T-helper 17 cell (primary cell): ENCODE results near the gene PIK3CA. TPM values are rescaled to one million over a fixed set of nuclear protein-coding genes. Genes with fewer than 3 reads are reported as not detected.
"Not testable (repeated sequence)": the region's sequence is repeated elsewhere in the genome, so short reads cannot be mapped to it uniquely, and the experiment has no call there.

Source experiments
- ATAC-seq: fragments of 150-1000 bp; cut with Tn5 transposase; 2 replicates; pipeline ENCODE4 v1.10.0; 2021; ENCODE audit warnings: mild to moderate bottlenecking, moderate library complexity
- DNase-seq, 3 donors: peaks; one replicate each; pipeline versions ENCODE4 v3.0.0 to v3.0.0-alpha.2; 2020 to 2021
- H3K9me3 ChIP-seq: one replicate; pipeline ENCODE4 v1.7.0; 2013; ENCODE audit warnings: low read length, mild to moderate bottlenecking; ENCODE audit not compliant: control insufficient read depth, poor library complexity, severe bottlenecking
- H3K27ac Mint-ChIP-seq: one replicate; pipeline ENCODE4 v1.8.0; 2022; ENCODE audit warnings: mild to moderate bottlenecking, moderate library complexity, mixed read lengths
- H3K27me3 Mint-ChIP-seq: one replicate; pipeline ENCODE4 v1.8.0; 2022; ENCODE audit warnings: mixed read lengths
- H3K36me3 Mint-ChIP-seq: one replicate; pipeline ENCODE4 v1.8.0; 2022; ENCODE audit warnings: low read depth, mixed read lengths
- H3K4me1 Mint-ChIP-seq: one replicate; pipeline ENCODE4 v1.8.0; 2022; ENCODE audit warnings: mild to moderate bottlenecking, mixed read lengths
- H3K4me3 Mint-ChIP-seq: one replicate; pipeline ENCODE4 v1.8.0; 2022; ENCODE audit warnings: mild to moderate bottlenecking, moderate library complexity, mixed read lengths
- total RNA-seq, 4 donors: library from RNA in 2 of 4; stranded (reverse) in 2 of 4; gene quantifications; one replicate each; pipeline ENCODE4 v1.2.3 and lab custom pipeline; 2022 to 2026

PIK3CA gene
- total RNA-seq, 2 donors from 2014 or later, result 42.4 to 45.4 TPM

DNA sequence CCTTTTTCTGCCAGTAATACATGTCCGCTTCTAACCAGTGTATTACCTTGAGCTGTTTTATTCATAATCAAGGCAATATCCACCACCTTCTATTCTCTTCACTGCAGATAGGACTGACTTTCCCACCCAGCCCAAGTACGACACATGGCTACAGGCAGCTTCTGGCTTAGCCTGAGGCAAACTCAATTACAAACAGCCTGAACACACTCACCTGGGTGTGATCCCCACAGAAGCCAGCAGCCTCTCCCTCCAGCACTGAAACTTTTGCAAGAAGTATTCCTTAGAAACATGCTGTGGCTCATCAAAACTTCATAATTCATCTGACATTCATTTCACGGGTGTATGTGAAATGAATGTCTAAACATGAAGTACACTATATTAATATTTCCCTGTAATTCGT is 116.3 kb downstream of the PIK3CA start:
- no peaks in the 10 kb centered on the region for H3K36me3 Mint-ChIP-seq
- H3K9me3 ChIP-seq, result no peaks in the 10 kb centered on the region
- no peak for DNase-seq
- H3K27me3 Mint-ChIP-seq, result peaks cover 24% of the 10 kb centered on the region
- H3K4me3 Mint-ChIP-seq, result no peak overlapping the region
- H3K4me1 Mint-ChIP-seq, result peaks cover 6% of the 10 kb centered on the region
- ATAC-seq, result no peak
- H3K27ac Mint-ChIP-seq, result no peak overlapping the region

GRCh38 chr3:179265092-179265491 is 116.9 kb downstream of the PIK3CA start:
- Mint-ChIP-seq H3K36me3 (no peaks in the 10 kb centered on the region), H3K27me3 (peaks cover 26% of the 10 kb centered on the region), H3K27ac (no peak overlapping the region), H3K4me3 (no peak overlapping the region), H3K4me1 (peaks cover 6% of the 10 kb centered on the region)
- ATAC-seq (no peak), DNase-seq (no peak)
- H3K9me3 ChIP-seq, result no peaks in the 10 kb centered on the region

GRCh38 chr3:179265875-179266274 is 117.7 kb downstream of the PIK3CA start:
- peaks cover 26% of the 10 kb centered on the region for H3K27me3 Mint-ChIP-seq
- ATAC-seq (no peak), DNase-seq (no peak)
- no peaks in the 10 kb centered on the region for H3K36me3 Mint-ChIP-seq
- no peak overlapping the region for H3K4me3 Mint-ChIP-seq
- no peak overlapping the region for H3K27ac Mint-ChIP-seq
- peaks cover 6% of the 10 kb centered on the region for H3K4me1 Mint-ChIP-seq
- H3K9me3 ChIP-seq, result no peaks in the 10 kb centered on the region

DNA sequence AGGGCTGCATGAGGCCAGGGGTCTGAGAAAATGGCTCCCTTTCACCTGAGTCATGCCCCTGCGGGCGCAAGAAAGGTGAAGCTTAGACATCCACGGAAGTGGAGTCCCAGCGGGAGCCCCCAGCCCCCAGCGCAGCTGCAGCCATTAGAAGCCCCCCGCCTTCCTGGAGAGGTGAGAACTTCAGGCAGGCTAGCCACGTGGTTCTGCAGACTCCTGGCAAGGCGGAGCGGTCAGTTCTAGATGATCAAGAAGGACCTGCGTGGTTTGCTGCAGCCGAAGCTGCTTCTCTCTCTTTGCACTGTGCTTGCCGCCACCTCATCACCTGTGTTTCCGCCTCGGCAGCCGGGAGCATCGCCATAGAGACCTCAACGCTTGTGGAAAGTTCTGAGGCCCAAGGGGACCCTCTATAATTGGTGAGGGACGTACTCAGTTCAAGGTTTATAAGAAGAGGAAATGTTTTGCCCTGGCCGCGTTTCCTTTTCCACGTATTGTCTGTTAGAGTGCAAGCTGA is 118.6 kb downstream of the PIK3CA start:
- no peaks in the 10 kb centered on the region for H3K9me3 ChIP-seq
- no peak overlapping the region for H3K4me3 Mint-ChIP-seq
- H3K27ac Mint-ChIP-seq, result no peak overlapping the region
- H3K27me3 Mint-ChIP-seq, result peaks cover 26% of the 10 kb centered on the region
- DNase-seq (no peak), ATAC-seq (no peak)
- peaks cover 4% of the 10 kb centered on the region for H3K4me1 Mint-ChIP-seq
- H3K36me3 Mint-ChIP-seq, result no peaks in the 10 kb centered on the region

- H3K27ac Mint-ChIP-seq, result no peak overlapping the region
- DNase-seq (no peak), ATAC-seq (no peak)
- H3K4me1 Mint-ChIP-seq, result peaks cover 4% of the 10 kb centered on the region
- peaks cover 26% of the 10 kb centered on the region for H3K27me3 Mint-ChIP-seq
- no peaks in the 10 kb centered on the region for H3K9me3 ChIP-seq
- no peaks in the 10 kb centered on the region for H3K36me3 Mint-ChIP-seq
- H3K4me3 Mint-ChIP-seq, result no peak overlapping the region
Observed at GRCh38 chr3:179268400-179269051, 120.4 kb downstream of the PIK3CA start.

GRCh38 chr3:179269152-179269707 is 121.1 kb downstream of the PIK3CA start:
- no peaks in the 10 kb centered on the region for H3K36me3 Mint-ChIP-seq
- H3K4me1 Mint-ChIP-seq, result peaks cover 4% of the 10 kb centered on the region
- no peak for ATAC-seq
- H3K4me3 Mint-ChIP-seq, result no peak overlapping the region
- peaks cover 26% of the 10 kb centered on the region for H3K27me3 Mint-ChIP-seq
- DNase-seq, result no peak
- H3K27ac Mint-ChIP-seq, result no peak overlapping the region
- no peaks in the 10 kb centered on the region for H3K9me3 ChIP-seq

GRCh38 chr3:179272385-179272784 is 124.2 kb downstream of the PIK3CA start:
- H3K4me3 Mint-ChIP-seq, result no peak overlapping the region
- ATAC-seq, result no peak
- peaks cover 29% of the 10 kb centered on the region for H3K27me3 Mint-ChIP-seq
- no peak overlapping the region for H3K27ac Mint-ChIP-seq
- DNase-seq, result no peak
- peaks cover 2% of the 10 kb centered on the region for H3K36me3 Mint-ChIP-seq
- H3K9me3 ChIP-seq, result no peaks in the 10 kb centered on the region
- H3K4me1 Mint-ChIP-seq, result peaks cover 2% of the 10 kb centered on the region

GRCh38 chr3:179274434-179274833 is 126.3 kb downstream of the PIK3CA start:
- DNase-seq, H3K9me3 ChIP-seq, H3K36me3 Mint-ChIP-seq, ATAC-seq, H3K27ac Mint-ChIP-seq, H3K4me1 Mint-ChIP-seq, H3K4me3 Mint-ChIP-seq: not testable (repeated sequence)
- peaks cover 22% of the 10 kb centered on the region for H3K27me3 Mint-ChIP-seq

- H3K27ac Mint-ChIP-seq, result no peak overlapping the region
- ATAC-seq (no peak), DNase-seq (no peak)
- peaks cover 2% of the 10 kb centered on the region for H3K4me1 Mint-ChIP-seq
- peaks cover 2% of the 10 kb centered on the region for H3K36me3 Mint-ChIP-seq
- no peak overlapping the region for H3K4me3 Mint-ChIP-seq
- H3K27me3 Mint-ChIP-seq, result peaks cover 25% of the 10 kb centered on the region
- H3K9me3 ChIP-seq, result no peaks in the 10 kb centered on the region
Observed at GRCh38 chr3:179276001-179276400, 127.8 kb downstream of the PIK3CA start.

GRCh38 chr3:179276743-179277142 is 128.6 kb downstream of the PIK3CA start:
- H3K27me3 Mint-ChIP-seq, result peaks cover 25% of the 10 kb centered on the region
- ATAC-seq (no peak), DNase-seq (no peak)
- peaks cover 2% of the 10 kb centered on the region for H3K4me1 Mint-ChIP-seq
- H3K27ac Mint-ChIP-seq, result no peak overlapping the region
- peaks cover 2% of the 10 kb centered on the region for H3K36me3 Mint-ChIP-seq
- no peaks in the 10 kb centered on the region for H3K9me3 ChIP-seq
- H3K4me3 Mint-ChIP-seq, result no peak overlapping the region

DNA sequence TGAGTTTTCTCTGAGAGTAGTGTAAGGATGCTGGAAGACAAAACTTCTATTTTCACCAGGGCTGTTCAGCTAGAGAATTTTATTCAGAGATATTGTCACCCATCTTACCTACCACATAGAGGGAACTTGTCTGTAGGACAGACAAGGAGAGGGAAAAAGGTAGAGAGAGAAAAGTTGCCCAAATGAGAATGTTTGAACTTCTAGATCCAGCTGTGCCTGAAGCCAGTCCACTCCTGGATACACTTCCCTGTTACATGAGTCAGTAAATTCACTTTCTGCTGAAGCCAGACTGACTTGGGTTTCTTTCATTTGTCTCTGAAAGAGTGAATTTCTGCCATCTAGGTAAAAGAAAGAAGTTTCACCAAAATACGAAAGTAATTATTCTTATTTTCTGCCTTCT is 130.0 kb downstream of the PIK3CA start:
- ATAC-seq, result no peak
- no peak overlapping the region for H3K27ac Mint-ChIP-seq
- no peak for DNase-seq
- H3K36me3 Mint-ChIP-seq, result peaks cover 2% of the 10 kb centered on the region
- H3K4me3 Mint-ChIP-seq, result no peak overlapping the region
- H3K27me3 Mint-ChIP-seq, result peaks cover 38% of the 10 kb centered on the region
- no peaks in the 10 kb centered on the region for H3K9me3 ChIP-seq
- no peaks in the 10 kb centered on the region for H3K4me1 Mint-ChIP-seq

DNA sequence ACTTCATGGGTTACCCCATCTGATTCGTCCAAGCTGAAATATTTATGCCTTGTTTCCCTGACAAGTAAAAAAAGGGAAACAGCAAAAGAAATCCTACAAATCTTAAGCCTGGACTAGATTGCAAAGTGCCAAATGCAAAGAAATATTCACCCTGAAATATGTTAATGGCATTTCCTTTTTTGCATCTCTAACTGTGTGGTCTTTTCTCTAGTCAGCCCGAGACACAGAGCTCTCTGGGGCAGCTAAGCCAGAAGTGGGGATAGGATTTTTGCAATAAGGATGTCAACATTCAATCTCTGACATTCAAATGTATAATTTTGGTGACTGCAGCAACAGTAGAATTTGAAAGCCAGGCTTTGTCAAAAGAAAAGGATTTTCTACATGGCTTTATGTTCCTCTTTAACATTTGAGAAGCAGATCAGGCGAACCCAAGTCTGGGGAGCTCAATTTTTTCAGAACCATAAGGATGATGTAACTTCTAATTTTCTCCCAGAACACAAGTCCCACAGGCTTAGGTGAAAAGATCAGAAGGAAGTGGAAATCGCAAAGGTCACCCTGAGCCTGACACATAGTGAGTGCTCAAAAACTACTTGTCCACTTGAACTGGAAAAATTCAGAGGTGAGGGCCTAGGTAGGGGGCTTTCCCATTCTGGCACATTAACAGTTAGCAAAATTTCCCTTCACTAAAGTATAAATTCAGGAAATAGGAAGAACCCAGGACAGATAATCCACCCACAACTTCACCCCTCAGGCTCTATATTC is 131.0 kb downstream of the PIK3CA start:
- H3K27ac Mint-ChIP-seq, result no peak overlapping the region
- no peak overlapping the region for H3K4me3 Mint-ChIP-seq
- H3K9me3 ChIP-seq, result no peaks in the 10 kb centered on the region
- H3K27me3 Mint-ChIP-seq, result peaks cover 45% of the 10 kb centered on the region
- ATAC-seq (no peak), DNase-seq (no peak)
- H3K36me3 Mint-ChIP-seq, result peaks cover 2% of the 10 kb centered on the region
- H3K4me1 Mint-ChIP-seq, result no peaks in the 10 kb centered on the region

GRCh38 chr3:179279837-179280236 is 131.7 kb downstream of the PIK3CA start:
- Mint-ChIP-seq H3K36me3 (peaks cover 2% of the 10 kb centered on the region), H3K27me3 (peaks cover 52% of the 10 kb centered on the region), H3K4me3 (no peak overlapping the region), H3K4me1 (no peaks in the 10 kb centered on the region), H3K27ac (no peak overlapping the region)
- H3K9me3 ChIP-seq, result no peaks in the 10 kb centered on the region
- ATAC-seq, result no peak
- no peak for DNase-seq
